Vagina (tissue), 2 donors: ENCODE results near the gene TNNT1.

ENCODE experiments used
- CTCF ChIP-seq, 3 experiments: fragments of 450-650 bp in 2 of 3; fragments of 200-600 bp in 1 of 3; sonication (generic) in 1 of 3; IDR thresholded peaks; one replicate each; pipeline ENCODE4 v1.5.1; 2017 to 2019; ENCODE audit warnings: antibody characterized with exemption in 3 of 3, mild to moderate bottlenecking in 2 of 3, moderate library complexity in 2 of 3
- POLR2A ChIP-seq, 2 donors: fragments of 450-650 bp; IDR thresholded peaks; one replicate each; pipeline ENCODE4 v1.6.1; 2017; ENCODE audit warnings: antibody characterized with exemption in 2 of 2, mild to moderate bottlenecking in 2 of 2, moderate library complexity in 2 of 2
- POLR2AphosphoS5 ChIP-seq, 2 donors: sonication (generic); formaldehyde crosslinking; IDR thresholded peaks; one replicate each; pipeline ENCODE4 v1.9.0; 2017; ENCODE audit warnings: antibody characterized with exemption in 2 of 2, mild to moderate bottlenecking in 2 of 2, low read depth in 1 of 2; ENCODE audit not compliant: insufficient read depth in 1 of 2

GRCh38 chr19:55136399-55137102 is 12.5 kb downstream of the TNNT1 start:
- TF ChIP-seq CTCF (IDR thresholded peaks at IDR 0.05) (no peak), POLR2A (IDR thresholded peaks at IDR 0.05) (no peak), POLR2AphosphoS5 (IDR thresholded peaks at IDR 0.05; ENCODE audit: insufficient read depth in 1 of 2, low read depth in 1 of 2) (no peak)
